ENCODE results near the gene ETHE1.

- TF ChIP-seq POLR2A (IDR thresholded peaks at IDR 0.05) (no peak), CTCF (IDR thresholded peaks at IDR 0.05) (no peak), POLR2AphosphoS5 (IDR thresholded peaks at IDR 0.05) (no peak)
Measured at GRCh38 chr19:43505941-43506340, 21.1 kb downstream of the ETHE1 start.
